Activated CD8-positive, alpha-beta memory T cell treated with anti-CD3 and anti-CD28 coated beads, Interleukin-2, amount 50 U/mL, for 24 hours (primary cell): ENCODE results near the gene LAT.
"Not testable (repeated sequence)": the region's sequence is repeated elsewhere in the genome, so short reads cannot be mapped to it uniquely, and the experiment has no call there.

ENCODE experiments used
- DNase-seq: peaks from one replicate; pipeline ENCODE4 v3.0.0-alpha.2; 2020; ENCODE audit errors: extremely low read depth

Gene LAT, protein sequence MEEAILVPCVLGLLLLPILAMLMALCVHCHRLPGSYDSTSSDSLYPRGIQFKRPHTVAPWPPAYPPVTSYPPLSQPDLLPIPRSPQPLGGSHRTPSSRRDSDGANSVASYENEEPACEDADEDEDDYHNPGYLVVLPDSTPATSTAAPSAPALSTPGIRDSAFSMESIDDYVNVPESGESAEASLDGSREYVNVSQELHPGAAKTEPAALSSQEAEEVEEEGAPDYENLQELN

DNA sequence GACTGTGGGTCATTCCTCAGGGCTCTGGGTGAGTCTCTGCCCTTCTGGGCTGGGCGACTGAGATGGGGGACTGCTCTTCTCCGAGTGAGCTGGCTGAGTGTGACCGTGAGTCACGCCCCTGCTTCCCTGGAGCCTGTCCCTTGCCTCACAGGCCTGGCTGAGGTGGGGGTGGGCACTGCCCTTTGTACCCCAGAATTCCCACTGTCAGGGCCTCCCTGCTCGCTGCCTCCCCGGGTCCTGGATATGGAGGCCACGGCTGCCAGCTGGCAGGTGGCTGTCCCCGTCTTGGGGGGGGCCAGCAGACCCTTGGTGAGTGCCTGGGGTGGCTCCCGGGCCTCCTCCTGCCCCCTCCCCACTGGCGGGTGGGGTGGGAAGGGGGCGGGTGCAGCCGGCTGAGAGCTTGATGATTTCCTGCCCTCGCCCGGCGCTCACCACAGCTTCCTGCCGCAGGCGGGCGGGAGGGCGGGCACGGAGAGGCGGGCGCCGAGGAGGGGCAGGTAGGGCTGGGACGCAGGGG, at the start of gene LAT:
TSS of gene LAT (plus strand) at position 434 of the 517 bp plus-strand sequence. CDS start 366 bp downstream, outside the sequence.
- DNase-seq = no peak

DNA sequence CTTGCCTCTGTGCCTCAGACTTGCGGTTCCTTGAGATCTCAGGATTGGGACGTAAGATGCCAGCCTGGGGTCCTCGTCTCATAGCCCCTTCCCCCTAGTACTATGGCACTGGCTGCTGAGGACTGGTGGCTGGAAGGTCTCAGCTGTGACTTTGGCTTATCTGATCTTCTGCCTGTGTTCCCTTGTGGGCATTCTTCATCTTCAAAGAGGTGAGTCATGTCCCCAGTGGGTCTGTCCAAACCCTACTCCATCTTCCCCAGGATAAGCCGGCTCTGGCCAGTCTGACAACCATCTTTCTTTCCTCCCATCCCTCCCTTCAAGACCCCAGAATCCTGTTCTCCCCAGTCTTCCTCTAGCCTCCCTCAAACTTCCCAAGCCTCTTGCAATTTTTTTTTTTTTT, 49.5 kb upstream of the LAT start:
- no peak for DNase-seq

DNA sequence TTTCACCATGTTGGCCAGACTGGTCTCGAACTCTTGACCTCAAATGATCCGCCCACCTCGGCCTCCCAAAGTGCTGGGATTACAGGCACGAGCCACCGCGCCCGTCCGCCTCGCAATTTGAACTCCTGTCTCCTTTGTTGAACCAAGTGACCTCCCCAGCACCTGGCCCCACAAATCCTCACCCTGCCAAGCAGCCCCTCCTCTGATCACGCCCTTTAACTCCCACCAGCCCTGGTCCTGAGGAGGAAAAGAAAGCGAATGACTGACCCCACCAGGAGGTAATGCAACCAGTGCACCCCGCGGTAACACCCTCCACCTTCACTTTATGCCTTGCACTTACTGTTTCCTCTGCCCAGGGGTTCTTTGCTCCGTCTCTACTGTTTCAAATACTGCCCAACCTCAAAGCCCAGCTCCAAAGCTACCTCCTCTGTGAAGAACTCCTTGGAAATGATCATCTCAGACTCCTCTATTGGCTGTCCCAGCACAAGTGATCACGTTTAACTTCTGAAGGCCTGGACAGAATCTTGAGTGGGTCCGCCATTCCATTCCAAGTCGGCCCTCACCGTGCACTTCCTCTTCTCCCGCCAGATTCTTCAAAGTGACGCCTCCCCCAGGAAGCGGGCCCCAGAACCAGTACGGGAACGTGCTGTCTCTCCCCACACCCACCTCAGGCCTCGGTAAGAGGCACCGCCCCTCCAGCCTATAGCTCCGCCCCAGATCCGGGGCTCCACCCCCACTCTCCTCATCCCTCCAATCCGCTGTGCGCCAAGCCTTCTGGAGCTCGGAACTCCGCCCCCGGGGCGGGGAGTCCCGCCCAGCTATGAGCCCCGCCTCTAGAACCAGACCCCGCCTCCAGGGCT, 48.7 kb upstream of the LAT start:
- DNase-seq = peak; percentile 67

DNA sequence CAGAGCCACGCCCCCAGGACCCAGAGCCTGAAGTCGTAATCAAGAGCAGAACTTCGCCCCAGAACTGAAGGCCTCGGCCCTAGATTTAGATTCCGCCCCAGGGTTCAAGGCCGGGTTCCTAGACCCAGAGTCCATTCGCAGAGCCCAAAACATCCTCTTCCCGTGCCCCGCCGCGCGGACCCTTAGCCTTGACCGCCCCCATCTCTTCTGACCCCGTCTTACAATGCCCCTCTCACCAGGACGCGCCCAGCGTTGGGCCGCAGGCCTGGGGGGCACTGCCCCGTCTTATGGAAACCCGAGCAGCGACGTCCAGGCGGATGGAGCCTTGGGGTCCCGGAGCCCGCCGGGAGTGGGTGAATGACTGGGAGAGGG, 48.1 kb upstream of the LAT start:
- no peak for DNase-seq

DNA sequence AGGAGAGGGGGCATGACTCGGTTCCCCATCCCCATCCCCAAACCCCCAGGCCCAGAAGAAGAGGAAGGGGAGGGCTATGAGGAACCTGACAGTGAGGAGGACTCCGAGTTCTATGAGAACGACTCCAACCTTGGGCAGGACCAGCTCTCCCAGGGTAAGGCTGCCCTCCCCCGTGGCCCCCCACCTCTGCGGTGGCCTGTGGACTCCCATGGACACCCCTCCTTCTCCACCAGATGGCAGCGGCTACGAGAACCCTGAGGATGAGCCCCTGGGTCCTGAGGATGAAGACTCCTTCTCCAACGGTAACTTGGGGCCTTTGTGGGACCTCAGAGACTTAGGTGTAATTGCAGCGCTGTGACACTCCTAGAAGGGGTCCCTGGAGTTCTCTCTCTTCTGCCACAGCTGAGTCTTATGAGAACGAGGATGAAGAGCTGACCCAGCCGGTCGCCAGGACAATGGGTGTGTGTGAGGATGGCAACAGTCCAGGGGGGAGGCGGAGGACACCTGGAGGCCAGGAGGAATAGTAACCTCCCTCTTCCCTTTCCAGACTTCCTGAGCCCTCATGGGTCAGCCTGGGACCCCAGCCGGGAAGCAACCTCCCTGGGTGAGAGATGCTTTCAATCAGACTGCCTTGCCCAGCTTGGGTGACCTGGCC, 47.5 kb upstream of the LAT start:
- DNase-seq = no peak

DNA sequence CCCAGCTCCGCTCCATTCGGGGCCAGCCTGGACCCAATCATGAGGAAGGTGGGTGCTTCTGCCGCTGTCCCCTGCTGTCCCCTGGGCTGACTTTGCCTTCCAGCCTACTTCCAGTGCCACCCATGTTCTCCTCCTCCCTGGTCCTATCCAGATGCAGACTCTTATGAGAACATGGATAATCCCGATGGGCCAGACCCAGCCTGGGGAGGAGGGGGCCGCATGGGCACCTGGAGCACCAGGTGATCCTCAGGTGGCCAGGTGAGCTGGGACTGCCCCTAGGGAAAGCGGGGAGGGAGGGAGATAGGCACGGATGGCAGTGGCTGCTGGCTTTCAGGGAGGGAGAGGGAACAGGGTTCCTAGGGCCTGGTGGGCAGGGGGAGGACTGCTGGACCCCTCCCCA, 46.1 kb upstream of the LAT start:
- DNase-seq = no peak

DNA sequence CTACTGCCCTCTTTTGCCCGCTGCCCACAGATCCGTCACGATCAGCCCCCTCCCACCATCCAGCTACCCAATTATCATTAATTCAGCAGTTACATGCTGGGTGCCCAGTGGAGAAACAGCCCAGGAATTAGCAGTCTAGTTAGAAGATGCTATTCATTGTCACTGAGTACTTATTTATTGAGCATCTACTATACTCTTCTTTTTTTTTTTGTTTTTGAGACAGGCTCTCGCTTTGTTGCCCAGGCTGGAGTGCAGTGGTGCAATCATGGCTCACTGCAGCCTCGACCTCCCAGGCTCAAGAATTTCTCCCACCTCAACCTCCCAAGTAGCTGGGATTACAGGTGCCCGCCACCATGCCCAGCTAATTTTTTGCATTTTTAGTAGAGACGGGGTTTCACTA, 45.0 kb upstream of the LAT start:
- not testable (repeated sequence) for DNase-seq

DNA sequence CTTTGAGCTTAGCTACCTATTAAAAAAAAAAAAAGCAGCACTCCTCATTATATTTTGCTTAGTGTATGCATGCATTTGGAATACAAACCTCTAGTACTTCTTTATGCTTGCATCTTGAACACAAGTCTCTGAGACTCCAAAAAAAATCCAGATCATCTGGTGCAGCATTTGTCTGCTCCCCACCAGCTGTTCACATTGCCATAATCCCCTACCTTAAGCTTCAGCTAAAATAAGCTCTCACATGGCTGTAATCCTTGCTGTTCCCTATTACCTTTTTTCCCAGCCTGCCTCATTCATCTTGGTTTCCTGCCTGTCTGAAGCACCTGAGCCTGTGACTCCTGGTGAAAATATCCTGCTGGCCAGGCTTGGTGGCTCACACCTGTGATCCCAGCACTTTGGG, 41.6 kb upstream of the LAT start:
- DNase-seq = no peak

DNA sequence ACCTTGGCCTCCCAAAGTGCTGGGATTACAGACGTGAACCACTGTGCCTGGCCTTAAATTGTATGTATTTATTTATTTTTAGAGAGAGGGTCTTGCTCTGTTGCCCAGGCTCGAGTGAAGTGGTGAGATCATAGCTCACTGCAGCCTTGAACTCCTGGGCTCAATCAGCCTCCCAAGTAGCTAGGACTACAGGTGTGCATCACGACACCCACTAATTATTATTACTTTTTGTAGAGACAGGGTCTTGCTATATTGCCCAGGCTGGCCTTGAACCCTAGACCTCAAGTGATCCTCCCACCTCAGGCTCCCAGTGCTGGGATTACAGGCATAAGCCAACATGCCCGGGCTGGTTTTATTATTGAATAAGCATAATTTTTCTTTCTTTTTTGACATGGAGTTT, 38.2 kb upstream of the LAT start:
- DNase-seq = no peak

DNA sequence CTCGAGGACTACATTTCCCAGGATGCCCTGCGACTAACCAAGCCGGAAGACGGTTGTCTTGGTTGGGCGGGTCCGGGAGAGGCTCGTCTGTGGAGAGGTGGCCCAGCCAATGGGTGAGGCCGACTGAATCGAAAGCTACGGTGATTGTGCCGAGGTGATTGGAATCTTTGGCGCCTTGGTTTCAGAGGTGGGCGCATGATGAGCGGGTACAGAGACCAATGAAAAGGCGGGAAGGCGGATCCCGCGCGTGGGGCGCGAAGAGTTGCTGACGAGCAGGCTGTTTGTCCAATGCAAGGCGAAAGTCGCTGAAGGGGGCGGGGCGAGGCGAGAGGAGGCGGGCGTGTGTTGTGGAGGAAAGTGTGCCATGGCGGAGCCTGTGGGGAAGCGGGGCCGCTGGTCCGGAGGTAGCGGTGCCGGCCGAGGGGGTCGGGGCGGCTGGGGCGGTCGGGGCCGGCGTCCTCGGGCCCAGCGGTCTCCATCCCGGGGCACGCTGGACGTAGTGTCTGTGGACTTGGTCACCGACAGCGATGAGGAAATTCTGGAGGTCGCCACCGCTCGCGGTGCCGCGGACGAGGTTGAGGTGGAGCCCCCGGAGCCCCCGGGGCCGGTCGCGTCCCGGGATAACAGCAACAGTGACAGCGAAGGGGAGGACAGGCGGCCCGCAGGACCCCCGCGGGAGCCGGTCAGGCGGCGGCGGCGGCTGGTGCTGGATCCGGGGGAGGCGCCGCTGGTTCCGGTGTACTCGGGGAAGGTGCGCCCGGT, 34.0 kb upstream of the LAT start, which contains the start of gene NFATC2IP:
TSS of gene NFATC2IP (plus strand) at position 290 of the 762 bp plus-strand sequence. CDS start at position 365, 75 bp downstream.
- DNase-seq = peak; percentile 99

DNA sequence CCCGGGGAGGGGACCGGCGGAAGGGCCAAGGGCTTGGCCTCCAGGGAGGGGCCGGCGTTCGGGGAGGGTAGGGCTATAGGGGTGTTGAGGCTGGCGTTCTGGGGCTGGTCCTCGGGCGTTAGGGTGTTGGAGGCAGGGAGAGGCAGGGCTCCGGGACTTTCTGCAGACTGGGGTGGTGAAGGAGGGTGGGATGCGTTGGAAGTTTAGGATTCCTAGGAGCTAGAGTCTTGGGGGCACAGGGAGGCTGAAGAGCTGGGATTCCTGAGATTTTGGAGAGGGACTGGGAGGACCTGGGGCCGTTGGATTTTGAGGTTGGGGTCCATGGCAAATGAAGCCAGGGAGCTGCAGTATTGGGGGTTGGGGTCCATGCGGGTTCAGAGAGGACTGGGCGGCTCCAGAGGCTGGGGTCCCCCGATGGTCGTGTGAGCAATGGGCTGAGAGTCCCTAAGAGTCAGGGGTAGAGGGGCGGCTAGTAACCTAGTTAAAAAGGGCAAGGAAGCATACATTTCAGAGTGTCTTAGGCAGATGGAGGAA, 33.4 kb upstream of the LAT start:
- no peak for DNase-seq

DNA sequence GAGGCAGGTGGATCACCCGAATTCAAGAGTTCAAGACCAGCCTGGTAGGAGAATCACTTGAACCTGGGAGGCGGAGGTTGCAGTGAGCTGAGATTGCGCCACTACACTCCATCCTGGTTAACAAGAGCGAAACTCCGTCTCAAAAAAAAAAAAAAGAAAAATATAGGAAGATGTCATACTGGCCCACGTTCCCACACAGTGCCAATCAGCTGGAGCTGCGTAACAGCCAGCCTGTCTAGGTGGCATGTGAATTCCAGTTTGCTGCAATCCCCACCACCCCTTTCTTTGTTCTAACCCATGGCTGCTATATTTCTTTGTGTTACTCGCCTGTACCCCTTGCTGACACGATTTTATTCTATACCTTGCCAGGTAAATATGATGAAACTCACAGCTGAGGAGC, 26.6 kb upstream of the LAT start:
- no peak for DNase-seq

DNA sequence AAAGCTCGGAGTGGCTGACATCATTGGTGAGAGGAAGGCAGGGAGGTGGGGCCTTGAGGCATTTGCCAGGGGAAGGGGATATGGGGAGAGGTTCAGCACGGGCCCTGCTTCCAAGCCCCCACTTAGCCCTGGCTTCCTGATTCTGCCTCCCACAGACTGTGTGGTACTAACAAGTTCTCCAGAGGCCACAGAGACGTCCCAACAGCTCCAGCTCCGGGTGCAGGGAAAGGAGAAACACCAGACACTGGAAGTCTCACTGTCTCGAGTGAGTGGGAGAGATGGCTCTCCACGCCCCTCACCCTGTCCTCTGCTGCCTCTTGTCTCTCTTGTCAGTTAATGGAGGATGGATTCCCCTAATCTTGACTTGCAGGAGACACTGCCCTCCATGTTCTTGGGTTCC, 26.0 kb upstream of the LAT start:
- no peak for DNase-seq

DNA sequence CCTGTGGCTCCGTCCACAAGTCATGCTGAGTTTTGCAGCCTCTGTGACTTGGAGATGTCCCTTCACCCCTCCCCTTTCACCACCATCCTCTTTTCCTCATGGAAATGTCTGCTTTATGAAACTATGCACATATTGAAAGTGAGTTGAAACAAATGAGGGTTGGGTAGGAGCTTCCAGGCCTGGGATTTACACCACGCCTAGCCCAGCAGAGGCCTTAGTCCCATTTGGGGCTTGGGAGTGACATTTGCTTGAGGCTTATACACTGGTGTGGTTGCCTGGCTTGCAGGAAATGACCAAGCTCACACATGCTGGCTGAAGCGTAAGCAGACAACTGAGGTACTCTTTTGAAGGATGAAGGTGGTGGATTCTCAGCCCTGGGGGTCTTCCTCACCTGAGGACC, 20.8 kb upstream of the LAT start:
- DNase-seq = no peak

DNA sequence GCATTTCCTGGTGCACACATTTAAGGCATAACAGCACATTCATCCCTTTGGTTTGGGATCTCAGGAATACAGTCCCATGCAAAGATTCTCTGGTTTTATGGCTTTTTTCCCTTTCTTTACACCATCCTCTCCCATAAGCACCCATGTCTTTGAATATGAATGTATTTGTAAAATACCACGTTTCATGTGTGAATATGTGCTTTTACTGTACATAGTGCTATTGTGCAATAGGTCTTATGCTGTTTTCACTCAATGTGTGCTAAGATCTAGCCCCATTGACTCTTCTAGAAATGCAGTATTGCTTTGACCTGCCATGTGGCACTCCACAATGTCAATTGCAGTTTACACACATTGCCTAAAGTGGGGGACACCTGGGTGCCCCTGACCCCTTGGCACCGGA, 20.4 kb upstream of the LAT start:
- no peak for DNase-seq

DNA sequence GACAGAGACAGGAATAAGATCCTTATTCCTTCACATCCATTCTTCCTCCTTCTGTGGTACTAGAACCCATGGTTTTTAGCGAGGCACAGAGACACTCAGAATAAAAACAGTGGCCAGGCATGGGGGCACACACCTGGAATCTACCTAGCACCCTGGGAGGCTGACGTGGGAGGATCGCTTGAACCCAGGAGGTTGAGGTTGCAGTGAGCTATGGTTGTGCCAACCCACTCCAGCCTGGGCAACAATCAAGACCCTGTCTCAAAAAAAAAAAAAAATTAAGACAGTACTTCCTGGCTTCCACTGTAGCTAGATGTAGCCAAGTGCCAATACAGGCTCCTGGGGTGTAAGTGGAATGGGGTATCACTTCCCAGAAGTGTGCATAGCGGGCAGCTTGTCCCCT, 17.7 kb upstream of the LAT start:
- no peak for DNase-seq

DNA sequence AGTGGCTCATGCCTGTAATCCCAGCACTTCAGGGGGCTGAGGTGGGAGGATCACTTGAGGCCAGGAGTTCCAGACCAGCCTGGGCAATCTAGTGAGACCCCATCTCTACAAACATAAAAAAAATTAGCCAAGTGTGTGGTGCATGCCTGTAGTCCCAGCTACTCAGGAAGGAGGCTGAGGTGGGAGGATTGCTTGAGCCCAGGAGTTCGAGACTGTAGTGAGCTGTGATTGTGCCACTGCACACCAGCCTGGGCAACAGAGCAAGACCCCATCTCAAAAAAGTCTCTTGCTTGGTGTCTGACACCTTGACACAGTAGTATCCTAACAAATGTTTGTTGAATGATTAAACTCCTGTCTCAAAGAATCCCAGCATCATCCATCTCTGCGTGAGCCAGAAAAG, 15.2 kb upstream of the LAT start:
- DNase-seq = not testable (repeated sequence)

DNA sequence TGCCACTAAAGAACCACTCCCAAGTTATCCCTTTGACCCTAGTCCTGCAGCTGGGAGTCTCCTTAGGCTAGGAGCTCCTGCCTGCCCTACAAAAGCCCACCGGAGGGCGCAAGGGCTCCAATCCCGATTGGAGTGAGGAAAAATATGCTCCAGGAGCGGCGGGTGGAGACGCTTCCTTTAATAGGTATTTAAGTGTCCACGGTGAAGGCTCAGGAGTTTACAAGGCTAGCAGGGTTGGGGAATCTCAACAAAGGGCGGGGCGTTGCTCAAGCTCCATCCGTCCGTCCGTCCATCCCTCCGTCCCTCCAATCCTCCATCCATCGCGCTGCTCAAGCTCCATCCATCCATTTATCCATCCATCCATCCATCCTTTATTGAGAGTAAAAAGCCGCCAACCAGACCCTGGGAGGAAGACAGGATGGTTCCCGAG, 10.8 kb upstream of the LAT start:
- DNase-seq = no peak

DNA sequence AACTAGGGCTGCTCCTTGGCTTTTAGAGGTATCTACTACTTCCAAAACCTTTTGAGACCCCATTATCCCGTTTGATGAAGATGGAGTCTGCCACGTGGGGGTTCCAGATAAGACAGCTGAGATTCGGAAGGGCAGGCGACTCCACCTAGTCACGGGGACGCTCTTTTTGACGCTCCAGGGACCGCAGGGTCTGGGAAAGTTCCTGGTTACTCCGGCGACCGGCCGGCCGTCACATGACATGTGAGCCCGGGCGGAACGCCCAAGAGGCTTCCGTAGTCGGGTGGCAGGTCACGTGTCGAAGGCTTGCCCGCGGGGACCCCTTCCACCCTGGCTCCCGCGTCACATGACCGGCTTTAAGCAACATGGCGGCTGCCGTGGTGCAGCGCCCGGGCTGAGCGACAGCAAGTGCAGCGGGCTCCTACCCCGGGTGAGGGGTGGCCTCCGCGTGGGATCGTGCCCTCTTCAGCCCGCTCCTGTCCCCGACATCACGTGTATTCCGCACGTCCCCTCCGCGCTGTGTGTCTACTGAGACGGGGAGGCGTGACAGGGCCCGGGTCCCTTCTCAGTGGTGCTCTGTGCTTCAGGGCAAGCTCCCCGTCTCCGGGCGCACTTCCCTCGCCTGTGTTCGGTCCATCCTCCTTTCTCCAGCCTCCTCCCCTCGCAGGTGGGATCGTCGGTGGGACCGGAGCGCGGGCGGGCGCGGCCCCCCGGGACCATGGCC, 10.3 kb upstream of the LAT start, which contains the start of gene SPNS1:
TSS of gene SPNS1 (plus strand) at position 342 of the 721 bp plus-strand sequence. CDS start at position 716, 374 bp downstream.
- peak; percentile 87 for DNase-seq

DNA sequence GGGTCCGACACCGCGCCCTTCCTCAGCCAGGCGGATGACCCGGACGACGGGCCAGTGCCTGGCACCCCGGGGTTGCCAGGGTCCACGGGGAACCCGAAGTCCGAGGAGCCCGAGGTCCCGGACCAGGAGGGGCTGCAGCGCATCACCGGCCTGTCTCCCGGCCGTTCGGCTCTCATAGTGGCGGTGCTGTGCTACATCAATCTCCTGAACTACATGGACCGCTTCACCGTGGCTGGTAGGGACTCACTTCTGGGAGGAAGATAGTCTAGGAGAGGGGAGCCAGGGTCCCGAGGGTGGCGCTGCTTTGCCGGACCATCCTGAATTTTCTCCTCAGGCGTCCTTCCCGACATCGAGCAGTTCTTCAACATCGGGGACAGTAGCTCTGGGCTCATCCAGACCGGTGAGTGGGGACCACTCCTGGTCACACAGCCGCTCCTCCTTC, 9.7 kb upstream of the LAT start:
- no peak for DNase-seq
